Astrocyte of the hippocampus (primary cell): ENCODE data around the gene POMGNT2.
A peak's percentile ranks its signal among the peaks of the same experiment; 100 is the strongest.
"Not testable (repeated sequence)": the region's sequence is repeated elsewhere in the genome, so short reads cannot be mapped to it uniquely, and the experiment has no call there.

Source experiments
- DNase-seq: peaks from one replicate; pipeline ENCODE4 v3.0.0; 2011; ENCODE audit warnings: low read depth, low spot score

The POMGNT2 gene

GRCh38 chr3:43075904-43076661, 29.8 kb downstream of the POMGNT2 start:
- DNase-seq, result no peak

DNA sequence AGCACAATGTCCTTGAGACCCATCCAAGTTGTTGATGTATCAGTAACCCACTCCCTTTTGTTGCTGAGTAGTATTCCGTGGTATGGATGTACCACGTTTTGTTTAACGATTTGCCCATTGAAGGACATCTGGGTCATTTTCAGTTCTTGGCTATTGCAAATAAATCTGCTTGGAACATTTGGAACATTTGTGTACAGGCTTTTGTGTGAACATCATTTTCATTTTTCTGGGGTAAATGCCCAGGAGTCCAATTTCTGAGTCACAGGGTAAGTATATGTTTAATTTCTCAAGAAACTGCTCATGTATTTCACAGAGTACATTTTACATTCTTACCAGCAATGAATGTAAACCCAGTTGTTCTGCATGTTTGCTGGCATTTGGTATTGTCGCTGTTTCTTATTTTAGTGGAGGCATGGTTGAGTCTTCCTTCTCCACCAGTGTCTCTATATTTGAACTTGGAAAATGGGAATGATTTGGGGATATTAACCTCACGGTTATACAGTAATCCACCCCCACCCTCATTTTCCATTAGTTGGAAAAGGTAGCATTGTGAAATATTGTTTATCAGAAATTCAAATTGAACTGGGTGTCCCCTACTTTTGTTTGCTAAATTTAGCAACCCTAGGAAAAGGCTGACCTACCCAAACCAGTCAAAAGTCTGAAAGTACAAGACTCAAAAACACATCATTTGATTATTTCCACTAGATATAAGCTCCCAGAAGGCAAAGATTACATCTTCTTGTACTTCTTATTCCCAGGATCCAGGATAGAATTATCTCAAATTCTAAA, 30.8 kb downstream of the POMGNT2 start:
- DNase-seq, result no peak

GRCh38 chr3:43074482-43074881, 31.4 kb downstream of the POMGNT2 start:
- no peak for DNase-seq

GRCh38 chr3:43073836-43074220, 32.1 kb downstream of the POMGNT2 start:
- DNase-seq, result no peak

GRCh38 chr3:43073116-43073835, 32.6 kb downstream of the POMGNT2 start:
- DNase-seq, result no peak

DNA sequence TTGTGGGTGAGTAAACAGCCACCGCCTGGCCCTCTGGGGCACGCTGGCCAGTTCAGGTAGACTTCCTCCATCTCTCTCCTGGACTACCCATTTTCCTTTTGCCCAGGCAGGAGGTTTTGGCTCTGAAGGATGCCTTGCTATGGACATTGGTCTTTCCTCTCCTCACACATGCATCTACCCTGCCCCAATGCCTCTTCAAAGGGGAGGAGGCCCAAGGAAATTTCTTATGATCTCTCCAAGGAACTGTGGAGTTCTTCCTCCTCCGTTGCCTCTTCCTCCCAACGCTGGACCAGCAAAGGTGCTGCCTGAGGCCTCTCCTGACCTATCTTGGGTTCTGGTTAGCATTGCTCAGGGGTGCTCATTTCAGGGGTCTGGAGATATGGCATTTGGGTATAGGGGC, 33.5 kb downstream of the POMGNT2 start:
- DNase-seq, result no peak

GRCh38 chr3:43071313-43071893, 34.5 kb downstream of the POMGNT2 start:
- DNase-seq, result no peak

DNA sequence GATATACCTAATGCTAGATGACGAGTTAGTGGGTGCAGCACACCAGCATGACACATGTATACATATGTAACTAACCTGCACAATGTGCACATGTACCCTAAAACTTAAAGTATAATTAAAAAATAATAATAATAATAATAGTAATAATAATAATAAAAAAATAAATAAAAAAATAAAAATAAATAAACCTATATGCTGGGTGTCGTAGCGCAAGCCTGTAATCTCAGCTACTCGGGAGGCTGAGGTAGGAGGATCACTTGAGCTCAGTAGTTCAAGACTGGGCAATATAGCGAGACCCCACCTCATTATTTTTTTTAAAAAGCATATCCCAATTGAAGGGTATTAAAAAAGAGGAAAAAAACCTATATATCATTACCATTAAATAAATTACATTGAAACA, 35.2 kb downstream of the POMGNT2 start:
- DNase-seq, result not testable (repeated sequence)

DNA sequence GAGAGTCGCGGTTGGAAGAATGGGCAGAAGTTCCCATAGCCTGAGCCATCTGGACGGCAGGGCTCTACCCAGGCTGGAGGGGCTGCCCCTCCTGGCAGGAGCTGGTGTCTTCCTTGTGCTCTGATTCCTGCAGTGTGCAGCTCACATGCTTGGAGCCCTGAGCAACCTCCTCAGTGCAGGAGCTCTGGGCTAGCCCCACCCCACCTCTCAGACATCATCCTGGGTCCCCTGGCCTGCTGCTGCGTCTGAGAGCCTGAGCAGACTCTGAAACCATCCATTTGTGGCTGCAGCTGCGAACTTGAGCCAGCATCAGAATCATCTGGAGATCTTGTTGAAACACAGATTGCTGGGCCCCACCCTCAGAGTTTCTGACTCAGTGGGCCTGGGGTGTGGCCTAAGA, 42.8 kb downstream of the POMGNT2 start:
- DNase-seq, result no peak

GRCh38 chr3:43062564-43063040, 43.3 kb downstream of the POMGNT2 start:
- peak; percentile 10 for DNase-seq

DNA sequence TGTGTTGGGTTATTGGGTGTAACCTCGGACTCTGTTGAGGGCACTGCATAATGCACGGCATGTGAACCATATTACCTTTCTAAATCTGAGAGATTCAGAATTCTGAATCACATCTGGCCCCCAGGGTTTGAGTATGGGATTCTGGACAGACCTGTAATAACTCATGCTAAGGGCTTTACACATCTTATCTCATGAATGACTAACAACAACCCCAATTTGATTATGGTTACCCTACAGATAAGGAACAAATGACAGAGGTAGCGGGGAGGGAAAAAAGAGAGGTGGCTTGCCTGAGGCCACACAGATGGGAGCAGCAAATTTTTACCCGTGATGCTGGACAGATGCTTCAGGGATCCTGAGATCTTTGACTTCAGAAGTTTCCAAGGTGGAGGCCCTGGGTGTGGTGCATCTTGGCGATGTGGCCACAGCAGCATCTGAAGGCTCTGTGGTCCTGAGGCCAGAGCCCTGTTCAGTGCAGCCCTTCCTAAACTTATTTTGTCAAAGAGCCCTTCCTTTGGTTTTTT, 43.8 kb downstream of the POMGNT2 start:
- no peak for DNase-seq

GRCh38 chr3:43061101-43061895, 44.6 kb downstream of the POMGNT2 start:
- DNase-seq, result no peak

GRCh38 chr3:43059456-43059855, 46.4 kb downstream of the POMGNT2 start:
- no peak for DNase-seq

DNA sequence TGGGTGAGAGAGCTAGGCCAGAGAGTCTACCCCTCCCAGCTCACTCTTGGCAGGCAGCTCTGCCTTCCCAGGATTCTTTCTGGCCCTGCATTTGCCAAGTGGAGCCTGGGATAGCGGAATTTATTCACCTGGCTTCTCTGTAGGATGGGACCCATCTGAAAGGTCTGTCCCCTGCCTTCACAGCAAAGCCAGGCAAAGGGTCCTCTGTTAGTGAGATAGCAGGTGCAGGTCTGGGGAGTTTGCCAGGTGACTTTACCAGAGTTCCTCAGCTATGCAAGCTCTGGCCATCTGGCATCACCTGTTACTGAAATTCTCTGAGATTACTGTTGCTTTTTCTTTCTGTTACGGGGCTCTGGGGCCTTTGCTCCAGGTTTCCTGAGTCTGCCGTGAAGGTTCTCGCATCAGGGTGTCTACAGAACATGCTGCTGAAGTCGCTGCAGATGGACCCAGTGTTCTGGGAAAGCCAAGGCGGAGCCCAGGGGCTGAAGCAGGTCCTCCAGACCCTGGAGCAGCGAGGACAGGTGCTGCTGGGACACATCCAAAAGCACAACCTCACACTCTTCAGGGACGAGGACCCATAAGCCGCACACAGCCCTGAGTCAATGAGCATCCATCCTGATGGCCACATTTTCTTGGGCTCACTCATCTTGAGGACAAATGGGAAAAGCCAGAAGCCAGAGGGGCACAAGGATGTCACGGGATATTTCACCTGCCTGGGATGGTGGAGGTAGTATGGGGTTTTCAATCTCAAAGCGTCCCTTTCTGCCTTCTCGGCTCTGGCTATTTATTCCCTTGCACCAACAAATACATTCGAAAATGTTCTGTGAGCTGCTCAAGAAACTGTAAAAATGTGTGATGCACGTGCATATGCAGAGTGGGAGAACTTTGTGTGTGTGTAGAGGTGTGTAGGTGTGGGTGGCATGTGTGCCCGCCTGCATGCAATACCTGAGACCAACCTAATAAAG, 49.8 kb downstream of the POMGNT2 start:
- DNase-seq, result no peak

GRCh38 chr3:43055393-43055792, 50.5 kb downstream of the POMGNT2 start:
- no peak for DNase-seq

DNA sequence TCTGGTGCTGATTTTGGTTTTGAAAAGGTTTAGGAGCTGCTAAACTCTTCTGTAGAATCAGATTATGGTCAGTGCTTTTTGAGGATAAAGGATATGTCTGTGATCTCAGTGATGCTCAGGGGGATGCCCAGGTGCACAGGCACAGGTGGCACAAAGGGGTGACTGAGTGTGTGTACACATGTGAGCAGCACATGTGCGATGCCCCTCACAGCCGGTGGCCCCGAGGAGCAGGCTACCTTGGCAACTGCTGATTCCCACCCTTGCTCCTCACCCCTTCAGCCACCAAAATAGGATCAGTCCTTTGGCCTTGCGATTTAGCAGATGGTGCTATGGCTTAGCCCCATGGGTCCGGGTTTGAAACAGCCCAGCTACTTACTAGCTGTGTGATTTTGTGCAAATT, 51.1 kb downstream of the POMGNT2 start:
- no peak for DNase-seq

GRCh38 chr3:43053291-43053690, 52.6 kb downstream of the POMGNT2 start:
- no peak for DNase-seq

DNA sequence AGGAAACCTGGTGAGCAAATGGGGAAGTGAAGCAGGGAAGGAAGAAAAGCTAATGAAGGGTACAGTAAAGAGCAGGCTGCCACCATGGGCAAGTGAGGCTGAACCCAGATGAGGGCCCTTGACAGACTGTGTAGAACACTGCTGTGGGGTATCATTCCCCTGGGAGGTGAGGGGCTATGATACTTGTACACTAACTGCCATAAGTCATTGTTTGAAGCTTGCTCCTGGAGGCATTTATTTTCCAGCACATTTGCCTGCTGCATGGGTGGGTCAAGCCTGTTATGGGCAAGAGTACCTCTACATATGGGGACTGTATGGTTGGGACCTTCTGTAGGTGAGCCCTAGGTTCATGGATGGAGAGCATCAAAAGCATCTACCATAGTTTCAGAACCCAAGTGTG, 57.4 kb downstream of the POMGNT2 start:
- no peak for DNase-seq

- no peak for DNase-seq
Observed at GRCh38 chr3:43046583-43046982, 59.3 kb downstream of the POMGNT2 start.

DNA sequence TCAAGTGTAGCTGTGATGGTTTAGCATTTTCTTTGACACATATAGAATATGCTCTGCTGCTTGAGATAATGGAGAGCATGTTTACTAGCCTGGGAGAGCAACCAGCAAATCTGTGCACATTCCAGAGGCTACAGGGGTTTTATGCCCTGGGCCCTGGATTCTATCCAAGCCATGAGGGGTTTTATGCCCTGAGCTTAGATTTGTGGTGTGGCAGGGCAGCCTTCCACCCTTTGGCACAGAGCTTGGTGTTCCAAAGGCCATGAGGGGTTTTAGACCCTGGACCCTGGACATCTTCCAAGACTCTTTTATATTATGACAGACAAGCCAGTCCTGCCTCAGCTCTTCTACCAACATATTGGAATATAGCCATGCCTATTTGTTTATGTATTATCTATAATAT, 60.8 kb downstream of the POMGNT2 start:
- DNase-seq, result not testable (repeated sequence)
